Measurements from ENCODE around the gene OR1Q1. TPM values are rescaled to one million over a fixed set of nuclear protein-coding genes. Genes with fewer than 3 reads are reported as not detected.

The OR1Q1 gene
- total RNA-seq, 2 donors from 2014 or later, result not detected

DNA sequence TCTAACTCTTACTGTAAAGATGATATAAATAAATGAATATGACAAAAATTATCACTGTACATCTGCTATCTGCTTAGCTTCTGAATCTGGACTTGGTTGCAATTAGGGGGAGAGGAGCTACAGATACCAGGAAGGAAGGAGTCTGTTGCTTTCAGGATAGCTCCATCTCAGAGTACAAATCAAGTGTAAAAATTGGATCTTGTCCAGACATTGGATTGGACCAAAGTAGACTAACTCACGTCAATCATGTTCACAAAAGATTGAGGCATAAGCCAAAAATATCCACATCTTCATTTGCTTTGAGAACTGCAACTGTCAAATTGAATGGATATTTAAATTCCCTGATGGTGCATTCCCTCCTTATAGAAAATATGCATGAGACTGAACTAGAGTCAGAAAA is 8.8 kb upstream of the OR1Q1 start:
- Histone ChIP-seq H3K36me3 (no peaks in the 10 kb centered on the region), H3K4me1 (no peaks in the 10 kb centered on the region), H3K4me3 (no peak overlapping the region), H3K27me3 (no peaks in the 10 kb centered on the region), H3K27ac (no peak overlapping the region), H3K9me3 (no peaks in the 10 kb centered on the region)
- TF ChIP-seq, protein P1, sequence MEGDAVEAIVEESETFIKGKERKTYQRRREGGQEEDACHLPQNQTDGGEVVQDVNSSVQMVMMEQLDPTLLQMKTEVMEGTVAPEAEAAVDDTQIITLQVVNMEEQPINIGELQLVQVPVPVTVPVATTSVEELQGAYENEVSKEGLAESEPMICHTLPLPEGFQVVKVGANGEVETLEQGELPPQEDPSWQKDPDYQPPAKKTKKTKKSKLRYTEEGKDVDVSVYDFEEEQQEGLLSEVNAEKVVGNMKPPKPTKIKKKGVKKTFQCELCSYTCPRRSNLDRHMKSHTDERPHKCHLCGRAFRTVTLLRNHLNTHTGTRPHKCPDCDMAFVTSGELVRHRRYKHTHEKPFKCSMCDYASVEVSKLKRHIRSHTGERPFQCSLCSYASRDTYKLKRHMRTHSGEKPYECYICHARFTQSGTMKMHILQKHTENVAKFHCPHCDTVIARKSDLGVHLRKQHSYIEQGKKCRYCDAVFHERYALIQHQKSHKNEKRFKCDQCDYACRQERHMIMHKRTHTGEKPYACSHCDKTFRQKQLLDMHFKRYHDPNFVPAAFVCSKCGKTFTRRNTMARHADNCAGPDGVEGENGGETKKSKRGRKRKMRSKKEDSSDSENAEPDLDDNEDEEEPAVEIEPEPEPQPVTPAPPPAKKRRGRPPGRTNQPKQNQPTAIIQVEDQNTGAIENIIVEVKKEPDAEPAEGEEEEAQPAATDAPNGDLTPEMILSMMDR (IDR thresholded peaks at IDR 0.05), result no peak
- no peak for DNase-seq (ENCODE audit: low spot score)

- Histone ChIP-seq H3K36me3 (no peaks in the 10 kb centered on the region), H3K27ac (no peak overlapping the region), H3K4me3 (no peak overlapping the region), H3K9me3 (no peaks in the 10 kb centered on the region), H3K27me3 (no peaks in the 10 kb centered on the region), H3K4me1 (no peaks in the 10 kb centered on the region)
- DNase-seq (ENCODE audit: low spot score), result no peak
- TF ChIP-seq, protein P1 (IDR thresholded peaks at IDR 0.05), result no peak
These were observed 8.0 kb upstream of the OR1Q1 start for GRCh38 chr9:122606587-122606986.

- Histone ChIP-seq H3K27ac (no peak overlapping the region), H3K36me3 (no peaks in the 10 kb centered on the region), H3K27me3 (no peaks in the 10 kb centered on the region), H3K9me3 (no peaks in the 10 kb centered on the region), H3K4me3 (no peak overlapping the region), H3K4me1 (no peaks in the 10 kb centered on the region)
- TF ChIP-seq, protein P1 (IDR thresholded peaks at IDR 0.05), result no peak
- DNase-seq (ENCODE audit: low spot score), result no peak
These were observed 4.7 kb upstream of the OR1Q1 start for GRCh38 chr9:122609804-122610203.

- TF ChIP-seq, protein P1 (IDR thresholded peaks at IDR 0.05), result no peak
- no peak overlapping the region for H3K27ac ChIP-seq
- H3K27me3 ChIP-seq, result no peaks in the 10 kb centered on the region
- no peaks in the 10 kb centered on the region for H3K4me1 ChIP-seq
- H3K9me3 ChIP-seq, result no peaks in the 10 kb centered on the region
- no peak overlapping the region for H3K4me3 ChIP-seq
- H3K36me3 ChIP-seq, result no peaks in the 10 kb centered on the region
- no peak for DNase-seq (ENCODE audit: low spot score)
These were observed 5.5 kb downstream of the OR1Q1 start for GRCh38 chr9:122619996-122620395.

- no peak for DNase-seq (ENCODE audit: low spot score)
- Histone ChIP-seq H3K9me3 (peaks cover 0 to 17% of the 10 kb centered on the region in 2 donors), H3K27ac (no peak overlapping the region), H3K4me3 (no peak overlapping the region), H3K4me1 (no peaks in the 10 kb centered on the region), H3K36me3 (no peaks in the 10 kb centered on the region), H3K27me3 (no peaks in the 10 kb centered on the region)
- TF ChIP-seq, protein P1 (IDR thresholded peaks at IDR 0.05), result no peak
These were observed 27.7 kb downstream of the OR1Q1 start for GRCh38 chr9:122642226-122642625.

- Histone ChIP-seq H3K27ac (no peak overlapping the region), H3K27me3 (no peaks in the 10 kb centered on the region), H3K4me1 (no peaks in the 10 kb centered on the region), H3K4me3 (no peak overlapping the region), H3K9me3 (no peaks in the 10 kb centered on the region), H3K36me3 (no peaks in the 10 kb centered on the region)
- TF ChIP-seq, protein P1 (IDR thresholded peaks at IDR 0.05), result no peak
- DNase-seq (ENCODE audit: low spot score), result no peak
These were observed 41.8 kb downstream of the OR1Q1 start for GRCh38 chr9:122656378-122656777.
